GM10266 (cell line): ENCODE results near the gene SETD3.

ENCODE experiments used
- DNase-seq: peaks from one replicate; pipeline ENCODE4 v3.0.0; 2012; ENCODE audit errors: extremely low spot score
- CTCF ChIP-seq: IDR thresholded peaks from 2 replicates; pipeline ENCODE4 v1.5.1; 2012; ENCODE audit warnings: mild to moderate bottlenecking, low read depth; ENCODE audit not compliant: control insufficient read depth, insufficient read depth; ENCODE audit errors: missing control alignments

SETD3 gene

GRCh38 chr14:99505089-99505488 lies 24.4 kb upstream of the SETD3 start:
- TF ChIP-seq CTCF, result no peak
- no peak for DNase-seq

GRCh38 chr14:99503848-99504453 lies 23.3 kb upstream of the SETD3 start:
- no peak for TF ChIP-seq CTCF
- no peak for DNase-seq

GRCh38 chr14:99502989-99503421 lies 22.3 kb upstream of the SETD3 start:
- no peak for TF ChIP-seq CTCF
- no peak for DNase-seq

- no peak for TF ChIP-seq CTCF
- no peak for DNase-seq
Observed at GRCh38 chr14:99497894-99498293, 17.2 kb upstream of the SETD3 start.

GRCh38 chr14:99497341-99497740 lies 16.7 kb upstream of the SETD3 start:
- no peak for TF ChIP-seq CTCF
- no peak for DNase-seq

GRCh38 chr14:99484106-99484505 lies 3.4 kb upstream of the SETD3 start:
- TF ChIP-seq CTCF, result no peak
- no peak for DNase-seq

GRCh38 chr14:99481745-99482099 lies 1.1 kb upstream of the SETD3 start:
- no peak for TF ChIP-seq CTCF
- no peak for DNase-seq
